Activated effector memory CD4-positive, alpha-beta T cell treated with anti-CD3 and anti-CD28 coated beads, Interleukin-2, amount 50 U/mL, for 16 hours (primary cell): ENCODE measurements around the gene ARAP2.

ENCODE experiments used
- DNase-seq: peaks from one replicate; pipeline ENCODE4 v3.0.0-alpha.2; 2020

Gene ARAP2

GRCh38 chr4:36088542-36088941 lies 155.8 kb downstream of the ARAP2 start:
- no peak for DNase-seq

DNA sequence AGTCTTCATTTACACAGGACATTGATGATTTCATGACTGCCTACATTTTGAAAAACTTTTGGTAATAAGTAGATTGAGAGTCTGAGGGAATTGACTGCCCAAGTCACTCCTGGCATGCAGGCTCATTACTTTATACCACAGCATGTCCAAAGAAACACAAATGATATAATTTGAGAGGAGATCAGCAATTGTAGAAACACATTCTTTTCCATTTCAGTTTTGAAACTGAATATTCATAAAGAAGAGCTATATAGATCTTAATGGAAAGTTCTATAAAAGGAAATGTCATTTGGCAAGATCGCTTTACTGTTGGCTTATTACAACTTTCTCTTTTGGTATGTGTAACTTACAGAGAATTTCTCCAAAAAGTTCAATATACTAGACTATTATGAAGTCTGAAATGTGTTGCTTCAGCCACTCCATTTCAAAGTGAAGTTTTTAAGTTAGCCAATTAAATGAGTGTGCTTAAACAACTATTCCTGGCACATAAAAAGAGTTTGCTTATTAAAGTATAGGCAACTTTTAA lies 158.0 kb downstream of the ARAP2 start:
- DNase-seq: no peak

GRCh38 chr4:36082817-36083216 lies 161.5 kb downstream of the ARAP2 start:
- DNase-seq: no peak

DNA sequence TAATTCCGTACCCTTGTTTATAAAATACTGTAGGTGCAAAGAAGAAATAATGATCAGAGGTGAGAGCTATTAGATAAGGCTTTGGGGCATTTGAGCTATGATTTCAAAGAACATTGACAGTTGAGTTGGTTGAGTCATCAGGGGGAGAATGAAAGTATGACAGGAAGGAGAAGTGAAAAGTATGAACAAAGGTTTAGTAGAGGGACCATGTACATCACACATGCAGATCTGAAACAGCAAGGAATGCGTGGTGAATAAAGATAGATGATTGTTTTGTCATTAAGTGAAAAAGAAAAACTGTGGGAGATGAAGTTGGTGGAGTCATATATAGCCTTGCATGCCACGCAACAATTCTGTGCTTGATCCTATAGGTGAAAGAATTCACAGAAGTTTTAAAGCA lies 163.1 kb downstream of the ARAP2 start:
- no peak for DNase-seq

DNA sequence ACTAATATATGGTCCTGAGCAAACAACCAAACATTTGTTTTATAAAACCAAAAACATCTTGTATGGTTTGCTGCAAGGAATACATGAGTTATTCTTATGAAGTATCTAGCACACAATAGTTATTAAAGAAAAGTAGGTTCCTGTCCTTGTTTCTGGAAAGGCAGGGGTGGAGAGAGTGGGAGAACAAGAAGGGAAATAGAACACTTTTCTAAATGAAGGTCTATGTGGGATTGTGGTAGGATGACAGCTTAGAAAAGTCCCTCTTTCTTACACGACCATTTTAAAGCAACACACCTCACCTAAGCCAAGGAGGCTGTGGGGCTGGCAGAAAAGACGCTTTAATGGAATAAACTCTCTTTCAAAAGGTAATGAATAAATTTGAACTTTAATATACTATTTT lies 164.6 kb downstream of the ARAP2 start:
- DNase-seq: no peak

DNA sequence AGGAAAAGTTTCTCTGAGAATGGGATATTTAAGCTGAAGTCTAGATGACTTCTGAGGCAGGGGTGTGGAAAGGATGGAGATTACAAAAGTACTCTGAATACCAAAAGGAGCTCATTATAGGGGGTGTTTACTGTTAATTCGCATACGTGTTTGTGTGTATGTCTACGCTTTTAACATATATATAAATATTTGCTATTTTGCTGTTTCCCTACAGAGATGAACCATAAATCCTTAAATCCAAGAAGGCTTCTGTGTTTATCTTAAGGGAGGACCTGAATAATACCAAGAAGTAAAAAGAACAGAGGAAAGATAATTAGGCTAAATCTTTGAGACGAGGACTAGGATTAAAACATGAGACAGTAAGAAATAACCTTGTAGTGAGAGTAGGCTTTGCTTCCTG lies 166.0 kb downstream of the ARAP2 start:
- no peak for DNase-seq

DNA sequence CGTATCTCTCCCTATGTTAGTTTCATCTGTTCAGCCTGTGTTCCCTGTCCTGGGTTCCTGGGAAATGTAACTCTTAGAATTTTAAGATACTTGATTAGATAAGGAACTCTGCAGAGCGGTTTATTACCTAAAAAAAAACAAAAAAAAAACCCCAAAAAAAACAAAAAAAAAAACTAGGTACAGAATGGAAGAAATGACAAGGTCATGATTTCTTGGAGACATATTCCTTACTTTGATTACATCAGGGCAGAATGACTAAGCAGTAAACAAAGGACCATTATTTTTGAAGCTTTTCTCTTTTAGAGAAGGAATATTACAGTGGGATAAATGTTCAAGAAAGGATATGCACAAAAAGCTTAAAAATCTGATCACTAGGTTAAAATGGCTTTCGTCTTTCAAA lies 171.8 kb downstream of the ARAP2 start:
- no peak for DNase-seq

DNA sequence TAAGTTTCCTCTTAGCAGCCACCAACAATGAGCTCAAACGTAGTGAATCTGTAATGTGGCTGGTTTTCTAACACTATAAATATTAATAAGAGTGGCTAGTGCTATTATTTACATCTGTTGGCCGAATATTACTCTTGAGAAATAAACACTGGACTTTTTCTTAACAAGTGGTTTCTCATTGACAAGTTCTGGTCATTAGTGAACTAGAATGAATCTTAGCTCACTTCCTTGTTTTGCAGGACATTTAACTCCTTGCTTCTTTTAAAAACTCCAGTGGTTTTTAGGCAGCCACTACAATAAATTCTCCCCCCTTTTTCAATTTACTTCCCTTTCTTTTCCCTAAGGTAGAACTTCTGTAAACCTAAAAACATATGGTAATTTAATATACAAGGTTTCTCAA lies 177.2 kb downstream of the ARAP2 start:
- DNase-seq: no peak

GRCh38 chr4:36065274-36065871 lies 178.9 kb downstream of the ARAP2 start:
- no peak for DNase-seq

GRCh38 chr4:36064117-36064516 lies 180.2 kb downstream of the ARAP2 start:
- no peak for DNase-seq

DNA sequence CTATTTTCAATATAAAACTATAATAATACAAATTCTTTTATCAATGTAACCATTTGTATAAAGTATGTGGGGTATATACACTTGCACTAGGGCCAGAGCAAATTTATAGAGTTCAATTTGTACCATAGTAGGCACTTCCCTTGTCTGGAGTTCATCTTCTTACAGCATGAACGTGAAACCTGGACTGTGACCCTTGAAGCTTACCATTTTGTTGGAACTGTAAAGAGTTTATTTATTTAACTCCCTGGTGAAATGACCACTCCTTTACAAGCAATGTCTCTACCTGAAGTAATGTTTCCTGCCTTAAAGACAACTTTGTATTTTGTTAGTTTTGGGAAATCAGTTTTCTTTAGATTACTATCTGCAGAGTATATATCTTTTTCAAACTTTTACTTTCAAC lies 188.2 kb downstream of the ARAP2 start:
- no peak for DNase-seq

DNA sequence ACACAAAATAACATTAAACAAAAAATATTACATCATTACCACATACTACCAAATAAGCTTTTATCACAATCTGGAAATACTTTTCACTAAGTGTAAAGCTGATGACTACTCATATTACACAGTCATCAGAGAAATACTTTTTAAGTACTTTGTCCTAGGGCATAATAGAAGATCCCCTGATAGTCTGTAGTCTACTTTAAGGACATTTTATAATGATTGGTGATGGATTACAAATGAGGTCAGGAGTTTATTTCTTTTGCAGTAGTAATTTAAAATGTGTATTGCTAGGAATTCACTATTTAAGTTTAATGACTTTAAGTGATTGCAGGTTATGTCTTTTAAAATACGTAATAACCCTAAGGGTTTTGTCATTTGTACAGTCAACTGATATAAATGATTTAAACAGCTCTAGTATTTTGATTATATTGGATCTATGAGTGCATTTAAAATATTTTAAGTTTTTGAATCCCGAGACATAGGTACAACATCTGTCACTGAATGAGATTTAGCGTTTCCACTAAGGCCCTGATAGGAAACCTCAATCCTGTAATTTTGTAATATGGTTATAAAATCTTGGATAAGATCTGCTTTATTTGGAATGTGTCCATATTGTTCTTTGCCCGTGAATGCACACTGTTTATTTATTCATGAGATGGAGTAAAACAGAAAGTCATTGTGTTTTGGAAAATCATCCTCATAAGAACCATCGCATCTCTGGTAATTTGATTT lies 189.5 kb downstream of the ARAP2 start:
- DNase-seq: no peak

DNA sequence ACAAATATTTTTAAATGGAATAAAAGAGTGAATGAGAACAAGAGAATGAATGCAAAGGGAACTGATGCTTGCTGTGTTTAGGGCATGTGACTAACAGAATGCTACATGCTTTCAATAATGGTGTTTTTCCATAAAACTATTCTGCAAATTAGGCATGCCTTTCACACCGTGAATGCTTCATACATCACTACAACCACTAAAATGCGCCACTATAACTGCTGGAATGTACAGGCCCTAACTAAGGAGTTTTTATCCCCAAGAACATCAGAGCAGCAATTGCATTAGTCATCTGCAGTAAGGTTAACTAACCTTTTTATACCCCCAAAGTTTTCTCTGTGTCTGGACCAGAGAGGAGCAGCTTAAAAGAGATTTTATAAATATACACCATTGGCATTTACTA lies 190.4 kb downstream of the ARAP2 start:
- no peak for DNase-seq

DNA sequence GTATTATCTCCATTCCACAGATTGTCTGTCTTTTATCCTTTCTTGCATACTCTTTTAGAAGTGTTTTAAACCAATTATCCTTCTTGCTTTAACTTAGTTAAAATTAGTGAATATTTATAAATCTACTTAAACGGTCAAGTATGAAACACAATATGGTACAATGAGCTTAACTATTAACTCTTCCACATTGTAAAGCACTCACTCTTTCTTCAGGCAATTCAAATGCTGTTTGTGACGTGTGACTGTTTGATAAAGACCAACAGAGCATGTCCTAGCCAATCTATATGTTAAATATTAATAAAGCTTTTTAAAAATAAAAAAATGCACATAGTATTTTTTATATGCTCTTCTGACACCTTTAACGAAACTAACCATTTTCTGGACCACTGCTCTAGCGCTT lies 192.7 kb downstream of the ARAP2 start:
- DNase-seq: no peak

DNA sequence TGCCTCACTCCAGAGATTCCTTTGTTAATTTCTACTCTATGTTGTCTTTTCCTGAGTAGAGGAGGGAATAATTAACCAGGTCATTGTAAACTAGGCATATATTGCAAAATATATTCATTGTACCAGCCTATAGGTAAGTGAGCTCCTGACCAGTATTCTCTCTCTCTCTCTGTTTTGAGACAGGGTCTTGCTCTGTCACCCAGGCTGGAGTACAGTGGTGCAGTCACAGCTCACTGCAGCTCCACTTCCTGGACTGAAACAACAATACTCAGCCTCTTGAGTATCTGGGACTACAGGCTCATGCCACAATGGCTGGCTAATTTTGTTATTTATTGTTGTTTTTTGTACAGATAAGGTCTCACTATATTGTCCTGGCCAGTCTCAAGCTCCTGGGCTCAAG lies 198.3 kb downstream of the ARAP2 start:
- DNase-seq: no peak

DNA sequence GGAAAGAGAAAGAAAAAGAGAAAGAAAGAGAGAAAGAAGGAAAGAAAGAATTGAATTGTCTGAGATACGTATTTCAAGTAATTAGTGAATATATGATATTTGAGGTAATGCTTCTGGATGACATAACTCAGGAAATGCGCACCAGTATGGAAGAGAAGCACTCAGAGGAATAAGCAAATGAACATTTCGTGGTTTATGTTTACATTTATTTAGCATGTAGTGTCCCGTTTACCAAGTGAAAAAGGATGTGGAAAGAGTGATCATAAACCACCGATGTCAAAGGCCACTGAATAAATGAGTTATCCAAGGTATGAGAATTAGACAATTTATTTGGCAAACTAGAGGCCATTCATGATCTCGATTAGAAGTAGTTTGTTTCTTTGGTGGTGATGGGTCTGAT lies 200.4 kb downstream of the ARAP2 start:
- DNase-seq: no peak

DNA sequence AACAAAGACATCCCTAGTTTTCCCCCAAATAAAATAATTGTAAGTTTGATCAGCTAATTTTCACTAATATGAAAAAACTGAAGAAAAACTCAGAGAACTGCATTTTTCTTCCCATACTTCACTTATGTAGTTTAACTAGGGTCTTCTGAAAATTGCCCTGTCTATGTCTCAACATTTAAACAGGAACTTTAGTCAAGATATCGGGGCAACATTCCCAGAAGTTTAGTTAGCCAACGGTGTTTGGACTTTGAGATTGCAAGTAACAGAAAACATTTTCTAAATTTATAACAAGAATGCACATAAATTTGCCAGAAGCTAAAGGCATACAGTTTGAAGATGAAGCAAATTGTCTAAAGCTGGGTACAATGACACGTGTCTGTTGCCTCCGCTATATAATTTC lies 201.1 kb downstream of the ARAP2 start:
- no peak for DNase-seq

- no peak for DNase-seq
Measured at GRCh38 chr4:36042122-36042970, 202.0 kb downstream of the ARAP2 start.

DNA sequence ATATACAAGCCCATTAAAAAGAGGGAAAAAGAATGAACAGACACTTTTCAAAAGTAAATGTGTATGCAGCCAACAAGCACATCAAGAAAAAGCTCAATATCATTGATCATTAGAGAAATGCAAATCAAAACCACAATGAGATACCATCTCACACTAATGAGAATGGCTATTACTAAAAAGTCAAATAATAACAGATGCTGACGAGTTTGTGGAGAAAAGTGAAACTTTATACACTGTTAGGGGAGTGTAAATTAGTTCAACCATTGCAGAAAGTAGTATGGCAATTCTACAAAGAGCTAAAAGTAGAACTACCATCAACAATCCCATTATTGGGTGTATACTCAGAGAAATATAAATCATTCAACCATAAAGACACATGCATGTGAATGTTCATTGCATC lies 203.0 kb downstream of the ARAP2 start:
- DNase-seq: no peak

- DNase-seq: no peak
Measured at GRCh38 chr4:36039026-36039425, 205.3 kb downstream of the ARAP2 start.

DNA sequence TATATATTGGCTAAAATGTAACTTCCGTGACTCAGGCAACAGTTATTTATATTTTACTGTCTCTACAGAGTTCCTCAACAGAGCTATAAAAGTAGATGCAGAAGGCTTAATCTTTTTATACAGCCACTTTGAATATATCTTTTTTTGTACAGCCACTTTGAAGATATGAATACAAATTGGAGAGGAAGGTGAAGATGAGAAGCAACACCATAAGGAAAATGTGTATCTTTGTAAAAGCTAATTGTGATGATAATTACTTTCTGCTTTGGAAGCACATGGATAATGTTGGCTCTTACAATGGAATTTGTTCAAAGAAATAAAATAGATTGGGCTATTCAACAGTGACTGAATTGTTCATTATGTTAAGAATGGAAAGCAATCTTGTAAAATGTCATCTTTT lies 205.8 kb downstream of the ARAP2 start:
- no peak for DNase-seq

DNA sequence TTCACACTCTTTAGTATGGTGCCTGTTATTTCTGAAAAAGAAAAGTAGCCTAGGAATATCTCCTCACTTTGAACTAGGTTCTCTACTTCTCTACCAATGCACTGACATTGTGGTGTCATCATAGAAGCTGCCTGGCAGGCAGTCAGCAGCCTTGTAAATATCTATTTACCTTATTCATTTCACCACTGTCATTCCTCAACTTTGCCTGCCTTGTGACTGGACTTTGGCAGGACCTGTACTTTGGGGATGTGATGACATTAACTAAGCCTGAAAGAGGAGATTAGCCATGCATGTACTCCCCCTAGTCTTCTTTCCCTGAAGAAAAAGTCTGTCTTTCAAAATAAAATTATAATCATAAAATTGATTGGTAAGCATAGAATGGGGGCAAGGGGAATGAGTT lies 207.2 kb downstream of the ARAP2 start:
- DNase-seq: no peak

GRCh38 chr4:36029951-36030350 lies 214.4 kb downstream of the ARAP2 start:
- DNase-seq: no peak

DNA sequence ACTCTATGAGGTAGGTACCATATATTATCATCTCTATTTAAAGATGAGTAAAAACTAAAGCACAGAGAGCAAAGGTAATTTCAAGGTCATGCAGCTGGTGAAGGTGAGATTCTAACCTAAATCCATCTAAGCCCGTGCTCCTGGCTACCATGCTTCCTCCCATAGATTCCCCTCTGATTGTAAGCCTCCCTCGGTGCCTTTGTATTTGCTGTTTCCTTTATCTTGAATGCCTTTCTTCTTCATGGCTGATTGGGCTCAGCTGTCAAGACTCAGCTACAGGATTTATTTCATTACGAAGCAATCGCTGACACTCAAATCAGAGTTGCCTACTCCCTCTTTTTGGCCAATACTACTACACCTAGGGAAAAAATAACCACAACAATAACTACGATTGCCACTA lies 217.1 kb downstream of the ARAP2 start:
- no peak for DNase-seq
